Mesendoderm (in vitro differentiated cells): Measurements from ENCODE around the gene CRISP3. TPM values are rescaled to one million over a fixed set of nuclear protein-coding genes. Genes with fewer than 3 reads are reported as not detected.

Experiments
- DNase-seq: peaks from one replicate; pipeline ENCODE4 v3.0.0; 2013
- H2AK5ac ChIP-seq: 2 replicates; pipeline ENCODE4 v1.6.1; 2013; ENCODE audit warnings: low read length, inconsistent platforms
- H2BK120ac ChIP-seq: 2 replicates; pipeline ENCODE4 v1.6.1; 2013; ENCODE audit warnings: low read depth, mild to moderate bottlenecking, low read length, moderate library complexity, mixed read lengths
- H2BK15ac ChIP-seq: replicated peaks from 2 replicates; pipeline ENCODE4 v1.6.1; 2013; ENCODE audit warnings: low read depth, mild to moderate bottlenecking, moderate library complexity
- H2BK5ac ChIP-seq: 2 replicates; pipeline ENCODE4 v1.6.1; 2013; ENCODE audit warnings: low read length, inconsistent platforms
- H3K18ac ChIP-seq: 2 replicates; pipeline ENCODE4 v1.6.1; 2013; ENCODE audit warnings: mild to moderate bottlenecking, low read length, mixed read lengths
- H3K23ac ChIP-seq: one replicate; pipeline ENCODE4 v1.6.1; 2013; ENCODE audit warnings: low read length
- H3K27ac ChIP-seq: 2 replicates; pipeline ENCODE4 v1.5.1; 2013; ENCODE audit warnings: low read depth, mild to moderate bottlenecking, inconsistent platforms, low read length, moderate library complexity
- H3K27me3 ChIP-seq: 2 replicates; pipeline ENCODE4 v1.6.1; 2013; ENCODE audit warnings: low read length, control low read depth, mild to moderate bottlenecking, inconsistent platforms; ENCODE audit not compliant: insufficient read depth, poor library complexity
- H3K36me3 ChIP-seq: 2 replicates; pipeline ENCODE4 v1.6.1; 2013; ENCODE audit warnings: low read length, inconsistent platforms; ENCODE audit not compliant: control insufficient read depth, insufficient read depth
- H3K4ac ChIP-seq: one replicate; pipeline ENCODE4 v1.6.1; 2013; ENCODE audit warnings: low read depth, mild to moderate bottlenecking, low read length, moderate library complexity
- H3K4me1 ChIP-seq: 2 replicates; pipeline ENCODE4 v1.6.1; 2013; ENCODE audit warnings: low read depth, low read length, inconsistent platforms; ENCODE audit not compliant: control insufficient read depth
- H3K4me2 ChIP-seq: 2 replicates; pipeline ENCODE4 v1.6.1; 2013; ENCODE audit warnings: low read length
- H3K4me3 ChIP-seq: 2 replicates; pipeline ENCODE4 v1.5.1; 2013; ENCODE audit warnings: mild to moderate bottlenecking, low read length
- H3K56ac ChIP-seq: one replicate; pipeline ENCODE4 v1.6.1; 2013; ENCODE audit warnings: low read length
- H3K79me1 ChIP-seq: 2 replicates; pipeline ENCODE4 v1.6.1; 2013; ENCODE audit warnings: low read length, inconsistent platforms
- H3K79me2 ChIP-seq: 2 replicates; pipeline ENCODE4 v1.6.1; 2013; ENCODE audit warnings: mild to moderate bottlenecking, low read length; ENCODE audit not compliant: control insufficient read depth, insufficient read depth
- H3K9ac ChIP-seq: 2 replicates; pipeline ENCODE4 v1.6.1; 2013; ENCODE audit warnings: low read length, inconsistent platforms
- H4K5ac ChIP-seq: one replicate; pipeline ENCODE4 v1.6.1; 2013; ENCODE audit warnings: low read length
- H4K8ac ChIP-seq: one replicate; pipeline ENCODE4 v1.6.1; 2013; ENCODE audit warnings: low read depth, mild to moderate bottlenecking, control low read depth, low read length, moderate library complexity
- WGBS: extraction: QIAGEN DNeasy Blood & Tissue Kit; methylation state at CpG from one replicate; pipeline ENCODE4 v1.1.7; 2013; ENCODE audit warnings: low lambda C conversion rate, missing lambda C conversion rate; ENCODE audit not compliant: insufficient coverage; ENCODE audit errors: extremely low coverage; 5-methylcytosine and 5-hydroxymethylcytosine counted together
- polyA plus RNA-seq, 2 experiments: library from polyadenylated mRNA; stranded (reverse); fragments of 200-250 nt; gene quantifications; one replicate each; pipeline ENCODE4 v1.2.3, GENCODE V29; 2013

Gene CRISP3
- not detected for polyA plus RNA-seq (2013, experiment 1 of 2)
- not detected for polyA plus RNA-seq (2013, experiment 2 of 2)

- Histone ChIP-seq H2BK5ac (no peak within 1 kb of the TSS), H3K4ac (no peak within 1 kb of the TSS), H3K4me3 (no peak within 1 kb of the TSS), H4K8ac (no peak within 1 kb of the TSS), H3K23ac (no peak within 1 kb of the TSS), H3K36me3 (no peaks in the 10 kb centered on the region), H3K56ac (no peak within 1 kb of the TSS), H3K79me2 (no peaks in the 10 kb centered on the region), H2BK15ac (no peak within 1 kb of the TSS), H2AK5ac (no peak within 1 kb of the TSS), H2BK120ac (no peak within 1 kb of the TSS), H3K18ac (no peak within 1 kb of the TSS), H4K5ac (no peak within 1 kb of the TSS), H3K27me3 (no peaks in the 10 kb centered on the region), H3K4me2 (no peak within 1 kb of the TSS), H3K9ac (no peak within 1 kb of the TSS), H3K4me1 (no peaks in the 10 kb centered on the region), H3K27ac (no peak within 1 kb of the TSS), H3K79me1 (no peaks in the 10 kb centered on the region)
- DNase-seq: no peak
- no CpG with 5 or more reads among the region's 1 CpG for WGBS
Observed at GRCh38 chr6:49744259-49744658, at the start of gene CRISP3. CRISP3 (minus strand) TSS chr6:49744388; CDS start chr6:49744367, 21 bp downstream.

- no peak overlapping the region for H4K8ac ChIP-seq
- no peak overlapping the region for H2BK5ac ChIP-seq
- H3K23ac ChIP-seq: no peak overlapping the region
- no peaks in the 10 kb centered on the region for H3K79me2 ChIP-seq
- no peak overlapping the region for H3K9ac ChIP-seq
- no peak overlapping the region for H2AK5ac ChIP-seq
- no peak overlapping the region for H3K4me3 ChIP-seq
- no peaks in the 10 kb centered on the region for H3K27me3 ChIP-seq
- no peaks in the 10 kb centered on the region for H3K4me1 ChIP-seq
- H3K4me2 ChIP-seq: no peak overlapping the region
- DNase-seq: no peak
- no peak overlapping the region for H4K5ac ChIP-seq
- no peak overlapping the region for H3K18ac ChIP-seq
- H3K4ac ChIP-seq: no peak overlapping the region
- no peaks in the 10 kb centered on the region for H3K36me3 ChIP-seq
- H2BK15ac ChIP-seq: no peak overlapping the region
- H3K79me1 ChIP-seq: no peaks in the 10 kb centered on the region
- whole genome bisulfite sequencing: no CpG with 5 or more reads among the region's 2 CpGs
- H3K27ac ChIP-seq: no peak overlapping the region
- H2BK120ac ChIP-seq: no peak overlapping the region
- no peak overlapping the region for H3K56ac ChIP-seq
Observed at GRCh38 chr6:49790341-49790740, 46.2 kb upstream of the CRISP3 start.

- Histone ChIP-seq H3K79me1 (no peaks in the 10 kb centered on the region), H3K79me2 (no peaks in the 10 kb centered on the region), H3K4me3 (no peak within 1 kb of the TSS), H3K9ac (no peak within 1 kb of the TSS), H3K4me1 (no peaks in the 10 kb centered on the region), H3K23ac (no peak within 1 kb of the TSS), H3K36me3 (no peaks in the 10 kb centered on the region), H3K4ac (no peak within 1 kb of the TSS), H2BK5ac (no peak within 1 kb of the TSS), H3K56ac (no peak within 1 kb of the TSS), H2AK5ac (no peak within 1 kb of the TSS), H3K4me2 (no peak within 1 kb of the TSS), H2BK120ac (no peak within 1 kb of the TSS), H2BK15ac (no peak within 1 kb of the TSS), H4K8ac (no peak within 1 kb of the TSS), H3K27me3 (no peaks in the 10 kb centered on the region), H3K27ac (no peak within 1 kb of the TSS), H4K5ac (no peak within 1 kb of the TSS), H3K18ac (no peak within 1 kb of the TSS)
- WGBS: no CpG with 5 or more reads among the region's 8 CpGs
- peak; percentile 86 for DNase-seq
Observed at GRCh38 chr6:49787176-49787575, 43.0 kb upstream of the CRISP3 start, which contains the start of gene PGK2. PGK2 (minus strand) TSS chr6:49787285; CDS start chr6:49787187, 98 bp downstream.

GRCh38 chr6:49784272-49784671 lies 40.1 kb upstream of the CRISP3 start:
- no peaks in the 10 kb centered on the region for H3K4me1 ChIP-seq
- no peak overlapping the region for H2BK5ac ChIP-seq
- H3K27me3 ChIP-seq: no peaks in the 10 kb centered on the region
- no peak overlapping the region for H3K4me2 ChIP-seq
- H4K8ac ChIP-seq: no peak overlapping the region
- no peaks in the 10 kb centered on the region for H3K36me3 ChIP-seq
- H3K79me1 ChIP-seq: no peaks in the 10 kb centered on the region
- H3K4me3 ChIP-seq: no peak overlapping the region
- H3K9ac ChIP-seq: no peak overlapping the region
- no peaks in the 10 kb centered on the region for H3K79me2 ChIP-seq
- H3K23ac ChIP-seq: no peak overlapping the region
- no peak overlapping the region for H4K5ac ChIP-seq
- H3K4ac ChIP-seq: no peak overlapping the region
- DNase-seq: no peak
- H3K18ac ChIP-seq: no peak overlapping the region
- no peak overlapping the region for H3K56ac ChIP-seq
- no peak overlapping the region for H2BK15ac ChIP-seq
- H2BK120ac ChIP-seq: no peak overlapping the region
- H2AK5ac ChIP-seq: no peak overlapping the region
- no peak overlapping the region for H3K27ac ChIP-seq

GRCh38 chr6:49782725-49783124 lies 38.5 kb upstream of the CRISP3 start:
- no peak overlapping the region for H2BK15ac ChIP-seq
- no peak overlapping the region for H3K4me2 ChIP-seq
- WGBS: no CpG with 5 or more reads among the region's 7 CpGs
- H2BK5ac ChIP-seq: no peak overlapping the region
- no peak for DNase-seq
- H3K9ac ChIP-seq: no peak overlapping the region
- no peaks in the 10 kb centered on the region for H3K4me1 ChIP-seq
- no peak overlapping the region for H3K56ac ChIP-seq
- H3K79me1 ChIP-seq: no peaks in the 10 kb centered on the region
- H3K27me3 ChIP-seq: no peaks in the 10 kb centered on the region
- no peak overlapping the region for H3K4ac ChIP-seq
- no peak overlapping the region for H2BK120ac ChIP-seq
- no peak overlapping the region for H4K8ac ChIP-seq
- no peak overlapping the region for H2AK5ac ChIP-seq
- no peak overlapping the region for H3K27ac ChIP-seq
- no peaks in the 10 kb centered on the region for H3K36me3 ChIP-seq
- no peak overlapping the region for H4K5ac ChIP-seq
- no peak overlapping the region for H3K18ac ChIP-seq
- no peak overlapping the region for H3K23ac ChIP-seq
- no peaks in the 10 kb centered on the region for H3K79me2 ChIP-seq
- H3K4me3 ChIP-seq: no peak overlapping the region

GRCh38 chr6:49782293-49782692 lies 38.1 kb upstream of the CRISP3 start:
- Histone ChIP-seq H3K4me2 (no peak overlapping the region), H4K5ac (no peak overlapping the region), H3K9ac (no peak overlapping the region), H3K4ac (no peak overlapping the region), H3K56ac (no peak overlapping the region), H2AK5ac (no peak overlapping the region), H3K4me1 (no peaks in the 10 kb centered on the region), H3K79me2 (no peaks in the 10 kb centered on the region), H3K18ac (no peak overlapping the region), H2BK15ac (no peak overlapping the region), H2BK5ac (no peak overlapping the region), H2BK120ac (no peak overlapping the region), H3K27me3 (no peaks in the 10 kb centered on the region), H3K36me3 (no peaks in the 10 kb centered on the region), H3K27ac (no peak overlapping the region), H3K79me1 (no peaks in the 10 kb centered on the region), H3K4me3 (no peak overlapping the region), H4K8ac (no peak overlapping the region), H3K23ac (no peak overlapping the region)
- no peak for DNase-seq
- no CpG with 5 or more reads among the region's 1 CpG for WGBS
